Measurements from ENCODE around the gene ACAP3.
A peak's percentile ranks its signal among the peaks of the same experiment; 100 is the strongest.
"Not testable (repeated sequence)": the region's sequence is repeated elsewhere in the genome, so short reads cannot be mapped to it uniquely, and the experiment has no call there.

The ACAP3 gene

DNA sequence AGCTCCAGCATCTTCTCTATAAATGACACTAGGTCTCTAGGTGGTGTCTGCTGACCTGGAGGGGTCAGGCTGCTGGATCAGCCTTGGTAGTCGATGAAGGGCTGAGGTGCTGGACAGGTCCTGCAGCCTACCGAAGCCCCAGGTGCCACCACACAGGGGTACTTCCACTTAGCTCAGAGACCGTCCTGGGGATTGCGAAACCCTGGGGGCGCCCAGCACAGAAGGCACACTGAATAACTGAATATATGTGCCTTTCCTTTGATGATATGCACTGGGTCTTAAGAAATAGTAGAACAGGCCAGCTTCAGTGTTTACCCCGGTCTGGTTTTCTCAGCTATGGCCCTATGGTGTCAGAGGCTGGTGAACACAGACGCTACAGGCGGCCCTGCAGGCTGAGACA, 45.0 kb downstream of the ACAP3 start:
- DNase-seq (ENCODE audit: low spot score), result no peak

DNA sequence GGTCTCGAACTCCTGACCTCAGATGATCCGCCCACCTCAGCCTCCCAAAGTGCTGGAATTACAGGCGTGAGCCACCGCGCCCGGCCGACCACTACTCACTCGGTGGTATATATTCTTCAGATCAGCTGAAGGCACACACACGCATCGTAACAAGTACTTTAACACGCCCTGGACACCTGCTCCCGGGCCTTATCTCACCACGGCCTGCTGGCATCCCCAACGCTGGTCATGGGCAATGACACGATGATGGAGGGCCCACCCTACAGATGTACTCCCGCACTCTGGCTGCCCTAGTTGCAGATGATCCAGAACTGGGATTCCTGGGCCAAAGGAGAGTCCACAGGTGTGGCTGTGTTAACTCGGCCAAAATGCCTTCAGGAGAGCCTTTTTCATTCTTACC, 45.7 kb downstream of the ACAP3 start:
- no peak for DNase-seq (ENCODE audit: low spot score)

DNA sequence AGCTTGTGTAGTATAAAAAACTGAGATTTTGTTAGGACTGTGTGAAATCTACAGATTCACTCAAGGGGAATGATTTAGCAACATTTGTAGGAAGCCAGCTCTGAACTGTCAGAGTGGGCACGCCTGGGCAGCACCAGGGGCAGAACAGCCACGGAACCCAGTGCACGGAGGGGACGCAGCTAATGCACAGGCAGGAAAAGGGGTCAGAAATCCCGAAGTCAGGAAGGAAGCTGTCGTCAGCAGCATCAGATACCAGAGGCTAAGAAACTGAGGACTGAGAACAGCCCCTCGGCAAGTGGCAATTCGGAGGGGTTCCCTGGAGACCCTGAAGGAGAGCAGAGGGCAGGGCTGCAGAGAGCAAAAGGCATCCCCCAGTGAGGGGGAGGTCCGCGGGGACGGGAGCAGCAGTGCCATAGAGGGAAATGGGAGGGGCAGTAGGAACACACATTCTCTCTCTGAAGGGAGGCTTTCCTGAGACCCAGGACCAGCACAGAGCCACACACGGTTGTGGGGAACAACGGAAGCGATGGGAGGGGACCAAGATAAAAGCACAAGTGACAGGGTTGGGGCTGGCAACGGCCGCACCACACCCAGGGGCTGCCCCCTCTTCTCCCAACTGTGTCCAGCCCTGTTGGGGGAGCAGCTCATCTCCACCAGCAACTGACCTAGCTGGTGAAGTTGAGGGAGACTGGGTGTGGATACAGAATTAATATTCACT, 46.7 kb downstream of the ACAP3 start:
- no peak for DNase-seq (ENCODE audit: low spot score)

DNA sequence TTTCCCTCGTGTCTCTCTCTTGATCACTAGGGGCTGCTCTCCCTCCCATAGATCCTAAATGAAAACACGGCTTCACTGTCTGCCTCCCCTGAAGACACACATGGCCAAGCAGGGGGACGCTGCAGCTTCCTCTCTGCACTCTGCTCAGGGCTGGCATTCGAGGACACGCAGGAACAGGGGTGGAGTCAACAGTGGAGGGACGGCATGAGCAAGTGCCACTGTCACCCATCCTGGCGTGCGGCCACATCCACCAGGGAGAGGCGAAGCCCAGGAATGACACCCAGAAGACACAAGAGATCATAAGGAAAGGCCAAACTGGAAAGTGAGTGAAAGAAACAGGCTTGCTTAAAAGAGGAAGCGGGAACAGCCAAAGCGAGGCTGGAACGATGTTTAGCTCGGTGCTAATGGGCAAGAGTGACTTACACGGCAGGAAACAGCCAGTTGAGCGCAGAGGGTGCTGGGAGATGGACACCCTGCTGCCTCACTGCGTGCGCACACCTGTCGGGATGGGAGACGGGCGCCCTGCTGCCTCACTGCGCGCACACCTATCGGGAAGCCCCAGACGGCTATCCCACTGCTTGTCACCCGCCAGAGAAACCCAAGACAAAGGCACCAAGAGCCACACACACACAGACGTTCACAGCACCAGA, 47.7 kb downstream of the ACAP3 start:
- DNase-seq (ENCODE audit: low spot score), result peak; percentile 35

DNA sequence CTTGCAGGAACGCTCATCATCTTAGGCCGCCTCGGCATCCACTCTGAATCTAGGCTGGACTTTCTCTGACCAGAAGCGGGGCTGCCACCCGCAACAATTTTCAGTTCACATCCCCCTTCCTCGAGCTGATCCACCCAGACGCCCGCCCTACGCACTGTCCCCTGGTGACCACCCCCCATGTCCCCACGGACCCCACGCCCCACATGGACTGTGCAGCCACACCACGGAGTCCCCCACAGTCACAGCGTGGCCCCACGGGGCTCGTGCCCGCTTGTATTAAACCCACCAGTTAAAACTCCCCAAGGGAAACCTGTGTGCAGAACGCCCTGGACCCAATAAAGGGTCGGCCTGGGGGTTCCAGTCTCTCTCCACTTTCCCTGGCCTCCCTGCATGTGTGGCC, 48.2 kb downstream of the ACAP3 start:
- DNase-seq (ENCODE audit: low spot score), result no peak

DNA sequence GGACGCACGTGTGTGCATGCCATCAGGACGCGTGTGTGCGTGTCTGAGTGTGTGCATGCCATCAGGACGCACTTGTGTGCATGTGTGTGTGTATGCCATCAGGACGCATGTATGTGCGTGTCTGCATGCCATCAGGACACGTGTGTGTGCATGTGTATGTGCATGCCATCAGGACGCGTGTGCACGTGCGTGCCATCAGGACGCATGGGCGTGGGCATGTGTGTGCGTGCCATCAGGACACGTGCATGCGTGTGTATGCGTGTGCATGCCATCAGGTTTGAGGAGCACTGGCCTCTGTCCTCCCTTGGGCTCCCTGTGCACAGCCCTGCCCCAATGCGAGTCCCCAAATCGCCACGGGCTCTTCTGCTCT, 48.6 kb downstream of the ACAP3 start:
- no peak for DNase-seq (ENCODE audit: low spot score)

DNA sequence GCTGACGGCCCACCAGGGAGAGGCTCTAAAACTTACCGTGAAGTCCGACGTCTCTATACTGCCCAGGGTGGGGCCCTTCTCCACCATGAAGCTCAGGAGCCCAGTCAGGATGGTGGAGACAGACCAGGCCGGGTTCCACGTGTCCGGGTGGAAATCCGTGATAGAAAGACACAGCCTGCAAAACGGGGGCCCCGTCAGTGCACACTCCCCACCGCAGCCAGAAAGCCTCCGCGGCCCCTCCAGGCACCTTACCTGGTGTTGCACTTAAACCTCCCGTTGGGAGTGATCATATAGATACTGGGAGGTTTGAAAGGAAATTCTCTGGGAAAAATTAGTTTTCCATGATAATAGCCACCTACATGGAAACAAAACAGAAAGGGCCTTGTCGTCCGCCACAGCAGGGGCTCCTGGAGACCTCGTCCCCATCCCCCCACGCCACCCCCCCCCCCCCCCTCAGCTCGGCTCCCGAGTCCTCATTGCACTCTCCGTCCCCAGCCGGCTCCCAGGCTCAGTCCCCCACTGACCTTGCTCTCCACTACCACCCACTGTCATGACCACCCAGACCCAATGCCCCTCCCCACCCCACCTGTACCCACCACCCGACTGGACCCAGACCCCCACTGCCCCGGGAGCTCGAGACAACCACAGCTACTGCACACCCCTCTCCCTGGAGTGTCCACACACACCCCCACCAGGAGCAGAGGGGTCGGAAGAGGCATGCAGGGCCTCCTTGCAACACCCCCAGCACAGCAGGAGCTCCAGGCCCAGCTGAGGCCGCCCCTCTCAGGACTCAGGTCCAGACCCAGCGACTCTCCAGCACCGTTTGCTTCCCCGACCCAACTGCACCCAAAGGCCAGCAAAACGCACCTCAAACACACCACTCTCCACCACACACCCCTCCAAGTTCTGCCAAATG, 50.5 kb downstream of the ACAP3 start:
- DNase-seq (ENCODE audit: low spot score), result no peak

DNA sequence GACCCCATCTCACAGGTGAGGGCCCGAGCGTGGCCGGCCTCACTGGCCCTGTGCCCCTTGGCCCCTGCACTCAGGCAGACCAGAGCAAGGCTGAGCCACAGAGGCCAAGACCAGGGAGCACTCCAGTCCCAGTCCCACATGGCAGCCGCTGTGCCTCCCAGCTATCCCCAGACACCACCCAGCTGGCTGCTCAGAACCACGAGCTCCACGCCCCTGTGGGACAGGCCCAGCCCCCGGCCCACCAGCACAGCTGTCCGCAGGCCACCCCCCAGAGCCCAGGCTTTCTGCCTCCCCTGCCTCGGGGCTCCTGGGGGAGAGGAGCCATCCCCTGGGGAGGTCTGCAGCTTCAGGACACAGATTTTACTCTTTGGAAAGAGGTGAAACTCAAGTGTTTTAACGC, 52.1 kb downstream of the ACAP3 start:
- DNase-seq (ENCODE audit: low spot score), result no peak

DNA sequence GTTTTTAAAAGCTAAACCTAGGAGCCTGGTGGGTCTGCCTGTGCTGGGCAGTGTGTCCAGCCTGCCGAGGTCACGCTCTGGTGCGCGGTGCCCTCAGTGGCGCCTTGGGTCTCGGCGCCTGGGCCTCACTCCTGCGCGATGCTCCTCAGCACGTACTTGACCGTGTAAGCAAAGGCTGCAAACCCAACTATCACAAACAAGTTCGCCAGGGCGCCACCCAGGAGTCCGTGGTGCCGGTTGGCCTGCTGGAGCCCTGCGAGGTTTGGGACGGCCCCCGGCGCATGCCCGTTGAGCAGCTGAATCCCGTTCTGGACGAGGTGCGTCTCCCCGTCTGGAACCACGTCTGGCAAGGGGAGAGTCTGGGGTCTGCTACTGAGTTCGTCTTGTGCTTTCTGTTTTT, 52.7 kb downstream of the ACAP3 start:
- DNase-seq (ENCODE audit: low spot score), result no peak

DNA sequence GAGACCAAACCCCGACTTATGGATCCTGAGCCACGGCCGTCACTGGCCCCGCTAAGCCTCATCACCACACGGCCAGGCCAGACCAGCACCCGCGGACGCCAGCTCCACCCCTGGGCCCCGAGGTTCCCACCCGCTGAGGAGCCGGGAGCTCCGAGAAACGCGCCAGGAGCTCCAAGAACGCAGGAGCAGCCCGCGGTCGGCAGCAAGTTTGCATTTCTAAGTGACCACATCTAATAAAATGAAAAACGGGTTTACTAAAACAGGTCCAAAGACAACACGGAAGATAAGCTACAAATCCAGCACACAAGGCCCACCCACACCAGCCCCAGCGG, 53.1 kb downstream of the ACAP3 start:
- DNase-seq (ENCODE audit: low spot score), result no peak

DNA sequence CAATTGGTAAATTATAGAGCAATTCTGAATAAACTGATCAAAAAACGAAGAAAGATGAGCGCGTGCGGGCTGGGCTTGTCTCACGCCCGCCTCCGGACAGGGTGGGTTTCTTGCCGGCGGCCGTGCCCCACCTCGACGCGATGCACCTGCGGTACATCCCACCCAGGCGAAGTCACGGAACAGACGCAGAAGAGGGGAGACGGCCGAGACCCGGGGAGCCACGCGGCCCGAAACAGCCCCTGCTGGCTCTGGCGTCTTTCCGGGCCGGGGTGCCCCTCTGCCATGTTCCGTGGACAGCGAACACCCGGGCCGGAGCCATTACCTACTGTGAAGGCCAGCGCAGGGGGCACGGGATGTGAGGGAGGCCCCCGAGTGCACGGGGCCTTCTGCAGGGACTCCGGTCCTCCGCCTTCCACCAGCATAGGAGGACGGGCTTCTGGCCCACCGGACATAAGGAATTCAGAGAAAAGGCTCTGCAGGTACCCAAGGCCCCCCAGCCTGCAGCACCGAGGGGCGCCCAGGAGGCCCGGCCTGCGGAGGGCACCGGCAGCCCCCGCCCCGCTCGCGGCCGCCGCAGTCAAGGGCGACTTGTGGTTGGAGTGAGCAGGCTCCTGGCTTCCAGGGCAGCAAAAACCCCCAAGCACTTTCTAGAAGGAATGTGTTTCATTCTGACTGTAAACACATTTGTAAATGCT, 53.6 kb downstream of the ACAP3 start:
- DNase-seq (ENCODE audit: low spot score), result no peak

DNA sequence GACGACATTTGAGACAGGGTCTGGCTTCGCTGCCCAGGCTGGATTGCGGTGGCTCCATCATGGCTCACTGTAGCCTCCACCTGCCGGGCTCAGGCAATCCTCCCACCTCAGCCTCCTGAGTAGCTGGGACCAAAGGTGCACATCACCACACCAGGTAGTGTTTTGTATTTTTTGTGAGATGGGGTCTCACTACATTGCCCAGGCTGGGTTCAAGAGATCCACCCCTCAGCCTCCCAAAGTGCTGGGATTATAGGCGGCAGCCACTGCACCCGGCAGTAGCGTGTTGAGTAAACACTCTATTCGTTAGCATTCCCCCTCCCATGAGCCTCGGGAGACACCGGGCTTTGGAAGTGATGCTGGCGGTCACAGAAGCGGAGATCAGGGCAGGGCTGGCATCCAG, 54.4 kb downstream of the ACAP3 start:
- DNase-seq (ENCODE audit: low spot score), result no peak

DNA sequence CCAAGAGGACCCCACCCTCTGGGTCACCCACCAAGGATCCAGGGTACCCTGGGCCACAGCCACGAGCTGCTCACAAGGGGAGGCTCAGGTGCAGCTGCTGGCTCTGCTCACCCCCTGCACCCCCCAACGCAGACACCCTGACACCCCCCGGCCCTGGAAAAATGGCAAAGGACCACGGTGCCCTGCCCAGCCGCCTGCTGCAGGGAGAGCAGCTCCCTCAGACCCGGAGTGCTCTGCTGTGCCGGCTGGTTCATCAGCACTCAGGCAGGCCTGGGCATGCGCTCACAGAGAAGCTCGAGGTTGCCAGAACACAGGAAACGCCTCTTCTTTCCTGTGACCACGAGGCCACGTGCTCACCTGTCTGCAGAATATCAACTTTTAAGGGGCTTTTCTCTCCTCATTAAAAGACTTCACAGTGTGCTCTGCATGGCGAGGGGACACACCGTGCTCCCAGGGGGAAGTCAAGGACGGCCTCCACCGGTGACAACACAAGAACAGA, 56.9 kb downstream of the ACAP3 start:
- DNase-seq (ENCODE audit: low spot score), result no peak

DNA sequence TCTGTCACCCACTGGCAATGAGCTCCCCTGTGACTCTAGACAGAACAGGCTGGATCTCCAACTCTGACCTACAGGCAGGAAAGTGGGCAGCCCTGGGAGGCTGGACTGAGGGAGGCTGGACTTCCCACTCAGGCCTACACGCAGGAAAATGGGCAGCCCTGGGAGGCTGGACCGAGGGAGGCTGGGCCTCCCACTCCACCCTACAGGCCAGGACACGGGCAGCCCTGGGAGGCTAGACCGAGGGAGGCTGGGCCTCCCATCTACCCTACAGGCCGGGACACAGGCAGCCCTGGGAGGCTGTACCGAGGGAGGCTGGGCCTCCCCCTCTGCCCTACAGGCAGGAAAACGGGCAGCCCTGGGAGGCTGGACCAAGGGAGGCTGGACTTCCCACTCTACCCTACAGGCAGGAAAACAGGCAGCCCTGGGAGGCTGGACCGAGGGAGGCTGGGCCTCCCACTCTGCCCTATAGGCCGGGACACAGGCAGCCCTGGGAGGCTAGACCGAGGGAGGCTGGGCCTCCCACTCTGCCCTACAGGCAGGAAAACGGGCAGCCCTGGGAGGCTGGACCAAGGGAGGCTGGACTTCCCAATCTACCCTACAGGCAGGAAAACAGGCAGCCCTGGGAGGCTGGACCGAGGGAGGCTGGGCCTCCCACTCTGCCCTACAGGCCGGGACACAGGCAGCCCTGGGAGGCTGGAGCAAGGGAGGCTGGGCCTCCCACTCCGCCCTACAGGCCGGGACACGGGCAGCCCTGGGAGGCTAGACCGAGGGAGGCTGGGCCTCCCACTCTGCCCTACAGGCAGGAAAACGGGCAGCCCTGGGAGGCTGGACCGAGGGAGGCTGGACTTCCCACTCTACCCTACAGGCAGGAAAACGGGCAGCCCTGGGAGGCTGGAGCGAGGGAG, 59.5 kb downstream of the ACAP3 start:
- not testable (repeated sequence) for DNase-seq (ENCODE audit: low spot score)

DNA sequence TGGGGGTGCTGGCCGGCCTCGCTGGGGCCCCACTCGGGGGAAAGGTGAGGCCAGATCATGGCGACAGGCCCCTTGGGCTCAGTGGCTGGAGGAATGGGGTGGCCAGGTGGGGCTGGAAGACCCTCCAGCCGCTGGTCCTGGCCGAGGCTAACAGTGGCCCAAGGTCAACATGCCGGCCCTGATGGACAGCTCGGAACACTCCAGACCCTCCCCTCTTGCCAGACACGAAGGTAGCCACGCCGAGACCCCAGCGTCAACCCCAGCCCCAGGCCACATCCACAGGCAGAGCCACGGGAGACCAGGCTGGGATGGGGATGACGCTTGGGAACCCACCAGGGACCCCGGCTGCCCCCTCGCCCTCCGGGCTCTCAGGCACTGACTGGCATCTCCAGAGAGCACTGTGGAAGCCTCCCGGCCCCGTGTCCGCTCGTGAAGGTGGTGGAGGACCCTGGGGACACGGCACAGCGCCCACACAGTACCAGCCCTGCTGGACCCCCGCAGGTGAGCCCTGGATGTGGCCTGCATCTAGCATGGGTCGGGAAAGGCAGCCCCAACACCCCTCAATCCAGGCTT, 60.3 kb downstream of the ACAP3 start:
- no peak for DNase-seq (ENCODE audit: low spot score)

DNA sequence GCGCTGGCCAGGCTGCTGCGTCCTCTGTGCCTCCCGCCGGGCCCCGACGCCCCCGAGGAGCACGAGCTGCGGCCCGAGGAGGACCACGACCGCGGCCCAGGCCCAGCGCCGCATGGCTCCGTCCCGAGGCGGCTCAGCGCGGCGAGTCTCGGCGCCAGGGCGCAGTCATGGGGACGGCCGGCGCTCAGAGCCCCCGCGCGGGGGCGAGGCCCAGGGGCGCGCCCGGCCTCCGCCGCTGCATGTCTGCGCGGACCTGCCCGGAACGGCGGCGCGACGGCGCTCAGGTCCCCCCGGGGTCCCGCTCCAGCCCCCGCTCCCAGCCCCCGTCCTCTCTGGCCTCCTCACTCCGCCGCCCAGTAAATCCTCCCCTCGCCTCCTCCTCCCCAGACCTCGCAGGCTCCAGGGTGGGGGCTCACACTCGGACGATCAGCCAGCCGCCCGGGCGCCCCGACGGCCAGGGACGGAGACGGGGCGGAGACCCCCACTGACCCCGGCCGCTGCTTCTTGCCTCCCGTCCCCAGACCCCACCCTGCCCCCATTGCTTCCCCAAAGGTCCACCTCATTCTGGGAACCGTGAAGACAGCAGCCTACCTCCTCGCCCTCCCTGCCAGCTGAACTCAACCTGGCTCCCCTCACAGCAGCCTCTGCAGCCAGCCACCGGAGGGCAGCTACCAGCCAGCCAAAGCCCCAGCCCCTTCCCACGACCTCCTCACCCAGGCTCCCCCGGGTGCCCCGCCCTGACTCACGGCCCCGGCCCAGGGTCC, 61.0 kb downstream of the ACAP3 start, which contains the start of gene C1QTNF12:
C1QTNF12 (minus strand) TSS at position 146 of the 764 bp plus-strand sequence; CDS start at position 114, 32 bp downstream.
- DNase-seq (ENCODE audit: low spot score), result no peak

DNA sequence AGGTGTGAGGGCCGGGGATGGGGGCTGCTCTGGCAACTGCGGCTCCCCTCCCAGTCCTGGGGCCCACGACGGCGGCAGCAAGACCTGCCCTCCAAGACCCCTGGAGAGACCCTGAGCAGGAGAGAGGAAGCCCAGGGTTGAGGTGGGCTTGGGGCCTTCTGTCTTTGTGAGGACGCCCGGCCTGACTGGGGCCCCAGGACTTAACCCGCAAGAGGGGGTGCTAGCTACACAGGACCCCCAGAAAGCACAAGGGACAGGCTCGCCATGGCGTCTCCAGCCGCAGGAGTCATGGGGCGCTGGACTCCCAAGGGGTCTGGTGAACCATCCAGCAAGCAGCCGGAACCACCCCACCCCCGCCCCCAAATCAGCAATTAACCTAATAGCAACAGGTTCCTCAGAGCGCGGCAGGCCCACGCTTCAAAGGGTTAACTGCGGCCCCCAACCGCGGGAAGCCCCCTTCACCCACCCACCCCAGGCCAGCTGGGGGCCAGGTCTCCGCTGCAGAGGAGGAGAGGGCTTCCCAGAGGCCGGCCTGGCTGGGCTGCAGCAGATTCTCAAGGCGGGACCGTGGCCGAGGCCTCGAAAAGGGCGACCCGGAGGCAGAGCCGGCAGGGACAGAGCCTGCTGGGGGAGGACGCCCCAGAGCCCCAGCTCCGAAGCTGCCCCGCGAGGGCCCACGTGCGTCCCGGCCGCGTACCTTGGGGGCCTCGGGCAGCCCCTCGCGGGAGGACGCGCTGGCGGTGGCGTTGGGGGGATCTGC, 61.7 kb downstream of the ACAP3 start:
- DNase-seq (ENCODE audit: low spot score), result no peak

DNA sequence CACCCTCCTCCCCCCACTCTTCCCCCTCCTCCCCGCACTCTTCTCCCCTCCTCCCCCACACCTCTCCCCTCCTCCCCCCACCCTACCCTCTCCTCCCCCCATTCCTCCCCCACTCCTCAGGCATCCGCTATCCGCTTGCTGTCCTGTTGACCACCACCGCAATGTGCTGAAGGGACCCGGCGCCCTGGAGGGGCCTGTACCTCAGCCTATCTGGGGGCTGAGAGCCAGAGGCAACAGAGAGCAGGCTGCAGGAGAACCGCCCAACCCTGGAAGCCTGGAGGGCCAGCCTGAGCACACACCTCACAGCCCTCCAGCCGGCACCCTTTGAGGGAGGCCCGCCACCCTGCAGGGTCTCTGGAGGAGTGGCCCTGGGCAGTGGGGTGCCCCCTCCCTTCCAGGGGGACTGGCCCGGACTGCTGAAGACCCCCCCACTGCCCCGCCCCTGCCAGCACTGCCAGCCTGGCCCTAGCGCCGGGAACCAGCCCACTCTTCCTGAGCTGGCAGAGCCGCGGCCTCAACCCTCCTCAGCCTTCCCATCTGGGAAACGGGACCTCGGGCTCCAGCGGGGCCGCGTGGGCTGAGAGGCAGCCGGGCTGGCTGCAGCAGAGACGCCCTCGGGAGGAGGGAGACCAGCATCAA, 62.4 kb downstream of the ACAP3 start:
- DNase-seq (ENCODE audit: low spot score), result no peak

Data from pons (tissue), 1 donor.